Measurements from ENCODE around the gene CORO1A.

- TF ChIP-seq EP300 (conservative IDR thresholded peaks at IDR 0.05; ENCODE audit: poor library complexity, severe bottlenecking) (no peak), RAD21 (conservative IDR thresholded peaks at IDR 0.05) (no peak), CTCF (IDR thresholded peaks at IDR 0.05; ENCODE audit: poor library complexity, severe bottlenecking) (no peak), EZH2 (IDR thresholded peaks at IDR 0.05; ENCODE audit: borderline replicate concordance, insufficient read depth, low read length, poor library complexity, severe bottlenecking) (no peak), POLR2AphosphoS5 (IDR thresholded peaks at IDR 0.05) (no peak)
Observed at GRCh38 chr16:30179931-30180330, 3.5 kb upstream of the CORO1A start.
